ENCODE results near the gene EPHA8. TPM values are rescaled to one million over a fixed set of nuclear protein-coding genes. Genes with fewer than 3 reads are reported as not detected.

EPHA8 gene
- total and polyA plus RNA-seq, 2 of the 4 experiments (the other 2 are of a cell fraction): not detected

DNA sequence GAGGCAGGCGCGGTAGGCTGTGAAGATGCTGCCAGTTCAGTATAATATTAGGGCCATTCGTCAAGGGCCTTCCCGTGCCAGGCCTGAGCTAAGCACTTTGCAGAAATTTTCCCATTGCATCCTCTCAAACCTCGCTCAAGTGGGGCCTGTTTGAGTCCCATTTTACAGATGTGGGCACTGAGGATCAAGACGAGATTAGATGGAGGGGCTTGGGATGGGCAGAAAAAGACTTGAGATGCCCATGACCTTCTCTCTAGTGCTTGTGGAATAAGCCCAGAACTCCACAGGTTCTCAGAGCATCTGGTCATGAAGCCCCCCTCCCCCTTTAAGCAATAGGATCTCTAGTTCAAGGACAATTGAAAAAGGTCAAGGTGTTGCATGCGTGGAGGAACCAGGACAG is 9.9 kb downstream of the EPHA8 start:
- no peaks in the 10 kb centered on the region for H4K20me1 ChIP-seq (ENCODE audit: insufficient read depth, low read length)
- H2BK15ac ChIP-seq (ENCODE audit: low read depth, low read length): no peak overlapping the region
- H2BK20ac ChIP-seq (ENCODE audit: low read depth, low read length): no peak overlapping the region
- H4K5ac ChIP-seq (ENCODE audit: low read depth, low read length): no peak overlapping the region
- no peak overlapping the region for H3K27ac ChIP-seq (ENCODE audit: insufficient read depth, low read length)
- H2AK9ac ChIP-seq (replicated peaks; ENCODE audit: low read depth, low read length, poor library complexity): no peak overlapping the region
- BruUV-seq (replicated peaks): no TSS peak
- TF ChIP-seq SMC3 (IDR thresholded peaks at IDR 0.05; ENCODE audit: low read depth, low read length) (no peak), CHD1 (IDR thresholded peaks at IDR 0.05; ENCODE audit: low read depth, low read length) (no peak), NFE2L2 (IDR thresholded peaks at IDR 0.05; ENCODE audit: low read depth, low read length) (no peak), BHLHE40 (IDR thresholded peaks at IDR 0.05; ENCODE audit: low read depth, low read length) (no peak), POLR2A (IDR thresholded peaks at IDR 0.05; ENCODE audit: low read depth, low read length) (no peak), RFX5 (IDR thresholded peaks at IDR 0.05; ENCODE audit: low read depth, low read length) (no peak), MAFK (IDR thresholded peaks at IDR 0.05; ENCODE audit: low read depth, low read length) (no peak), CEBPB (IDR thresholded peaks at IDR 0.05; ENCODE audit: low read depth, low read length) (no peak)
- TF ChIP-seq, protein P1, sequence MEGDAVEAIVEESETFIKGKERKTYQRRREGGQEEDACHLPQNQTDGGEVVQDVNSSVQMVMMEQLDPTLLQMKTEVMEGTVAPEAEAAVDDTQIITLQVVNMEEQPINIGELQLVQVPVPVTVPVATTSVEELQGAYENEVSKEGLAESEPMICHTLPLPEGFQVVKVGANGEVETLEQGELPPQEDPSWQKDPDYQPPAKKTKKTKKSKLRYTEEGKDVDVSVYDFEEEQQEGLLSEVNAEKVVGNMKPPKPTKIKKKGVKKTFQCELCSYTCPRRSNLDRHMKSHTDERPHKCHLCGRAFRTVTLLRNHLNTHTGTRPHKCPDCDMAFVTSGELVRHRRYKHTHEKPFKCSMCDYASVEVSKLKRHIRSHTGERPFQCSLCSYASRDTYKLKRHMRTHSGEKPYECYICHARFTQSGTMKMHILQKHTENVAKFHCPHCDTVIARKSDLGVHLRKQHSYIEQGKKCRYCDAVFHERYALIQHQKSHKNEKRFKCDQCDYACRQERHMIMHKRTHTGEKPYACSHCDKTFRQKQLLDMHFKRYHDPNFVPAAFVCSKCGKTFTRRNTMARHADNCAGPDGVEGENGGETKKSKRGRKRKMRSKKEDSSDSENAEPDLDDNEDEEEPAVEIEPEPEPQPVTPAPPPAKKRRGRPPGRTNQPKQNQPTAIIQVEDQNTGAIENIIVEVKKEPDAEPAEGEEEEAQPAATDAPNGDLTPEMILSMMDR (conservative IDR thresholded peaks at IDR 0.05; ENCODE audit: low read depth, low read length): no peak
- TF ChIP-seq, protein P2, sequence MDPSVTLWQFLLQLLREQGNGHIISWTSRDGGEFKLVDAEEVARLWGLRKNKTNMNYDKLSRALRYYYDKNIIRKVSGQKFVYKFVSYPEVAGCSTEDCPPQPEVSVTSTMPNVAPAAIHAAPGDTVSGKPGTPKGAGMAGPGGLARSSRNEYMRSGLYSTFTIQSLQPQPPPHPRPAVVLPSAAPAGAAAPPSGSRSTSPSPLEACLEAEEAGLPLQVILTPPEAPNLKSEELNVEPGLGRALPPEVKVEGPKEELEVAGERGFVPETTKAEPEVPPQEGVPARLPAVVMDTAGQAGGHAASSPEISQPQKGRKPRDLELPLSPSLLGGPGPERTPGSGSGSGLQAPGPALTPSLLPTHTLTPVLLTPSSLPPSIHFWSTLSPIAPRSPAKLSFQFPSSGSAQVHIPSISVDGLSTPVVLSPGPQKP (IDR thresholded peaks at IDR 0.05; ENCODE audit: borderline replicate concordance, low read depth, low read length): no peak
- TF ChIP-seq, protein P3, sequence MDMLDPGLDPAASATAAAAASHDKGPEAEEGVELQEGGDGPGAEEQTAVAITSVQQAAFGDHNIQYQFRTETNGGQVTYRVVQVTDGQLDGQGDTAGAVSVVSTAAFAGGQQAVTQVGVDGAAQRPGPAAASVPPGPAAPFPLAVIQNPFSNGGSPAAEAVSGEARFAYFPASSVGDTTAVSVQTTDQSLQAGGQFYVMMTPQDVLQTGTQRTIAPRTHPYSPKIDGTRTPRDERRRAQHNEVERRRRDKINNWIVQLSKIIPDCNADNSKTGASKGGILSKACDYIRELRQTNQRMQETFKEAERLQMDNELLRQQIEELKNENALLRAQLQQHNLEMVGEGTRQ (IDR thresholded peaks at IDR 0.05; ENCODE audit: low read depth, low read length): no peak
- no peaks in the 10 kb centered on the region for H3K36me3 ChIP-seq (ENCODE audit: control insufficient read depth, insufficient read depth, low read length)
- in situ Hi-C loops (cut with MboI; ENCODE audit: low sequenced_read_pairs): no loop called here
- H3K18ac ChIP-seq (ENCODE audit: low read depth, low read length): no peak overlapping the region
- H2AK5ac ChIP-seq (ENCODE audit: low read depth, low read length): no peak overlapping the region
- ATAC-seq (ENCODE audit: low read depth): no peak
- H3K9me3 ChIP-seq (ENCODE audit: control insufficient read depth, insufficient read depth, low read length): no peaks in the 10 kb centered on the region
- no peak overlapping the region for H4K91ac ChIP-seq (ENCODE audit: insufficient read depth, low read depth, low read length)
- POLR2A ChIA-PET (ENCODE audit: unreplicated experiment): no interaction called here
- no peaks in the 10 kb centered on the region for H3K4me1 ChIP-seq (ENCODE audit: control insufficient read depth, insufficient read depth, low read length)
- H3K4ac ChIP-seq (ENCODE audit: low read depth, low read length): no peak overlapping the region
- H3K27me3 ChIP-seq (ENCODE audit: control insufficient read depth, insufficient read depth, low read length): peaks cover 46% of the 10 kb centered on the region
- no peak overlapping the region for H3K4me2 ChIP-seq (ENCODE audit: low read depth, low read length)
- intact Hi-C loops (cut with micrococcal nuclease): no loop called here
- H3K9ac ChIP-seq (ENCODE audit: low read depth, low read length): no peak overlapping the region
- no peak overlapping the region for H3K23ac ChIP-seq (ENCODE audit: low read depth, low read length)
- H3K4me3 ChIP-seq (ENCODE audit: insufficient read depth, low read depth, low read length): no peak overlapping the region
- 55% methylated on average over 4 of the region's 7 CpGs; no CpG with 5 or more reads in 1 of the 2 experiments for WGBS, 2 experiments (ENCODE audit: extremely low coverage in 2 of 2, insufficient read length in 1 of 2)
- no peak overlapping the region for H3K14ac ChIP-seq (replicated peaks; ENCODE audit: low read depth, low read length)
- no peaks in the 10 kb centered on the region for H3K79me1 ChIP-seq (ENCODE audit: low read depth in 1 of 2, low read length in 2 of 2)
- H3K9me1 ChIP-seq (ENCODE audit: insufficient read depth, low read length): no peaks in the 10 kb centered on the region; the same call in 1 of the 2 replicates
- CTCF ChIA-PET: interaction anchor here (0.9 kb wide), 1 partner anchor 43 kb away, joined by 3 read pairs; no protein-coding TSS in a partner anchor
- no peak overlapping the region for H4K8ac ChIP-seq (ENCODE audit: low read depth in 2 of 2, low read length in 2 of 2)
- no peak overlapping the region for H2AFZ ChIP-seq (replicated peaks; ENCODE audit: low read length, poor library complexity)
- no peak overlapping the region for H3K56ac ChIP-seq (ENCODE audit: extremely low read depth, insufficient read depth, low read length)
- no peak overlapping the region for H2BK5ac ChIP-seq (ENCODE audit: low read depth, low read length, poor library complexity, severe bottlenecking)
- no peak overlapping the region for H2BK120ac ChIP-seq (ENCODE audit: low read depth, low read length)
- no peak for DNase-seq
- dilution Hi-C loops (cut with HindIII; ENCODE audit: low sequenced_read_pairs, unreplicated experiment): no loop called here
